ENCODE measurements around the gene FAM167B.
A peak's percentile ranks its signal among the peaks of the same experiment; 100 is the strongest.
"Not testable (repeated sequence)": the region's sequence is repeated elsewhere in the genome, so short reads cannot be mapped to it uniquely, and the experiment has no call there.

Gene FAM167B

GRCh38 chr1:32273391-32274208 is 26.6 kb downstream of the FAM167B start:
- no peak overlapping the region for H3K4me3 ChIP-seq (replicated peaks in 1 of 2; ENCODE audit: low read depth in 2 of 2, low read length in 2 of 2)
- DNase-seq (ENCODE audit: low read depth in 2 of 2) = no peak
- no peak for TF ChIP-seq CTCF (IDR thresholded peaks at IDR 0.05; ENCODE audit: low read depth, low read length)

GRCh38 chr1:32274646-32275340 is 27.8 kb downstream of the FAM167B start:
- no peak overlapping the region for H3K4me3 ChIP-seq (replicated peaks in 1 of 2; ENCODE audit: low read depth in 2 of 2, low read length in 2 of 2)
- no peak for DNase-seq (ENCODE audit: low read depth in 2 of 2)
- TF ChIP-seq CTCF (IDR thresholded peaks at IDR 0.05; ENCODE audit: low read depth, low read length) = no peak

- peak; percentile 18 to 19 for DNase-seq (ENCODE audit: low read depth in 2 of 2)
- H3K4me3 ChIP-seq (replicated peaks in 1 of 2; ENCODE audit: low read depth in 2 of 2, low read length in 2 of 2) = no peak overlapping the region
- no peak for TF ChIP-seq CTCF (IDR thresholded peaks at IDR 0.05; ENCODE audit: low read depth, low read length)
Observed at GRCh38 chr1:32275424-32275823, 28.4 kb downstream of the FAM167B start.

- no peak overlapping the region for H3K4me3 ChIP-seq (replicated peaks in 1 of 2; ENCODE audit: low read depth in 2 of 2, low read length in 2 of 2)
- no peak for DNase-seq (ENCODE audit: low read depth in 2 of 2)
- no peak for TF ChIP-seq CTCF (IDR thresholded peaks at IDR 0.05; ENCODE audit: low read depth, low read length)
Observed at GRCh38 chr1:32276032-32276782, 29.2 kb downstream of the FAM167B start.

- not testable (repeated sequence) for H3K4me3 ChIP-seq (replicated peaks in 1 of 2; ENCODE audit: low read depth in 2 of 2, low read length in 2 of 2); DNase-seq (ENCODE audit: low read depth in 2 of 2)
Observed at GRCh38 chr1:32284777-32285176, 37.8 kb downstream of the FAM167B start.

GRCh38 chr1:32285658-32286057 is 38.6 kb downstream of the FAM167B start:
- no peak for DNase-seq (ENCODE audit: low read depth in 2 of 2)
- TF ChIP-seq CTCF (IDR thresholded peaks at IDR 0.05; ENCODE audit: low read depth, low read length) = no peak
- H3K4me3 ChIP-seq (replicated peaks in 1 of 2; ENCODE audit: low read depth in 2 of 2, low read length in 2 of 2) = no peak overlapping the region

GRCh38 chr1:32286763-32287162 is 39.7 kb downstream of the FAM167B start:
- no peak for TF ChIP-seq CTCF (IDR thresholded peaks at IDR 0.05; ENCODE audit: low read depth, low read length)
- H3K4me3 ChIP-seq (replicated peaks in 1 of 2; ENCODE audit: low read depth in 2 of 2, low read length in 2 of 2) = no peak overlapping the region
- no peak for DNase-seq (ENCODE audit: low read depth in 2 of 2)
